ENCODE results near the gene DAGLA. TPM values are rescaled to one million over a fixed set of nuclear protein-coding genes. Genes with fewer than 3 reads are reported as not detected.

DAGLA gene
- total RNA-seq, 1 donor from 2014 or later: 5.1 TPM

- Mint-ChIP-seq H3K4me1 (ENCODE audit: unreplicated experiment) (peaks cover 8% of the 10 kb centered on the region), H3K27me3 (ENCODE audit: unreplicated experiment) (peaks cover 20% of the 10 kb centered on the region), H3K27ac (ENCODE audit: unreplicated experiment) (no peak overlapping the region), H3K9me3 (ENCODE audit: unreplicated experiment) (no peaks in the 10 kb centered on the region), H3K36me3 (ENCODE audit: unreplicated experiment) (no peaks in the 10 kb centered on the region), H3K4me3 (ENCODE audit: unreplicated experiment) (no peak overlapping the region)
- no peak for TF ChIP-seq CTCF (IDR thresholded peaks at IDR 0.05)
- DNase-seq (ENCODE audit: extremely low spot score, unreplicated experiment): no peak
These were observed 531 bp downstream of the DAGLA start for GRCh38 chr11:61680622-61681221.

DNA sequence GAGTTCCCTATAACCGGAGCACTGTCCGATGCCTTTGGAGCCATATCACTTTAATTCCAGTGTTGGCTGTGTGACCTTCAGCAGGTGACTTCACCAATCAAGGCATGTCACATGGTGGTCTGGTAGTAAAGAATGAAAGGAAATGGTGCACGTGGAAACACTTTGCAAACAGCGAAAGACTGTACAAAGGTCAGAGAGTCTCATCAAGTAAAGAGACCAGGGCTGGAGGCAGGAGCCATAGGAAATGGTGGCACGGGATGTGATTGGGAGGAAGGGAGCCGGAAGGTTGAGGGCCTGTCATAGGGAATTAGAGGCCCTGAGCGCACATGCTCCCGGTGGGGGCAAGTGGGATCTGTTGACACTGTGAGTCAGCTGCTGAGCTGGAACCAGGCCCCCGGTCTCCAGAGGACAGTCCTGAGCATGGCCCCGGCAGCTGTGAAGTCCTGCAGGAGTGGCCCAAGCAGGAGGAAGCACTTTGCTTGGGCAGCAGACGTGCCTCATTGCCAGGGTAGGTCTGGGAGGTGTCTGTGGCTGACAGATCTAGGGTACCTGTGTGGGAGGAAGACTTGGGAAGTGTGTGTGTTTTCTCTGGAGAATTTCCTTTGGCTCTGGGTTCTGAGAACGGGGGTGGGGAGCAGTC, 2.0 kb downstream of the DAGLA start:
- Mint-ChIP-seq H3K9me3 (ENCODE audit: unreplicated experiment) (no peaks in the 10 kb centered on the region), H3K4me1 (ENCODE audit: unreplicated experiment) (peaks cover 10% of the 10 kb centered on the region), H3K27ac (ENCODE audit: unreplicated experiment) (no peak overlapping the region), H3K4me3 (ENCODE audit: unreplicated experiment) (no peak overlapping the region), H3K36me3 (ENCODE audit: unreplicated experiment) (no peaks in the 10 kb centered on the region), H3K27me3 (ENCODE audit: unreplicated experiment) (peaks cover 5% of the 10 kb centered on the region)
- no peak for DNase-seq (ENCODE audit: extremely low spot score, unreplicated experiment)
- no peak for TF ChIP-seq CTCF (IDR thresholded peaks at IDR 0.05)

DNA sequence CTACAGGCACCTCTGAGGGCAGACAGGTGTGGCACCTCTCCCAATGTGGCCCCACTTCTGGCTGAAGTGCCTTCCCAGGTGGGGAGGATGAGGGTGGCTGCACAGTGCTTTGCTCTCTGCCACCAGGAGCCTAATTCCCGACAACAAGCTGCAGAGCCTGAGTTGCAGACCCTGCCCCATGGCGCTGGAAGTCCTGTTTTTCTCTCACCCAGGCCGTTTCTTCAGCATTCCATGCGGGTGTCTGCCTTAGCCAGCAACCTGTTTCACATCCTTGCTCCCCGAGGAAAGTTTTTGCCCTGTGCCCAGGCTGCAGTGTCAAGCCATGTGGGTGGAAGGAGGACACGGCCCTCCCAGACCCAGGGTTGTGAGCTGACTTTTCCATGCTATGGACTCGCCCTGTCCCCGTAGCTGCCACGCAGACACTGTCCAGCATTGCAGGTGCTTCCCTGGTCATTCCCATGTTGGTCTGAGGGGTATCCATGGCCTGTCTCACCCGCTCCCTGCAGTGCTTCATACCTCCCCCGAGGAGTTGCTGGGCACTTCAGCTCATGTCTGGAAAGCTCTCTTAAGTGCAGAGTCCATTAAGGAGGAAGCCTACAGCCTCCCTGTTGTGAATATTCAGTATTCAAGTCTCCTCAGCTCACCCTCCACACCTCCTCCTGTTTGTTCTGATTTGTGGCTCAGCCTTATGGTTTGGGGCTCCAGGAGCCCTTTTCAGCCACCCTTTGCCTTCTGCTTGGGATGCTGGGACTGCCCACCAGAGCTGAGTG, 2.9 kb downstream of the DAGLA start:
- Mint-ChIP-seq H3K36me3 (ENCODE audit: unreplicated experiment) (no peaks in the 10 kb centered on the region), H3K4me3 (ENCODE audit: unreplicated experiment) (no peak overlapping the region), H3K27me3 (ENCODE audit: unreplicated experiment) (peaks cover 2% of the 10 kb centered on the region), H3K9me3 (ENCODE audit: unreplicated experiment) (no peaks in the 10 kb centered on the region), H3K27ac (ENCODE audit: unreplicated experiment) (no peak overlapping the region), H3K4me1 (ENCODE audit: unreplicated experiment) (peaks cover 10% of the 10 kb centered on the region)
- no peak for TF ChIP-seq CTCF (IDR thresholded peaks at IDR 0.05)
- DNase-seq (ENCODE audit: extremely low spot score, unreplicated experiment): no peak

DNA sequence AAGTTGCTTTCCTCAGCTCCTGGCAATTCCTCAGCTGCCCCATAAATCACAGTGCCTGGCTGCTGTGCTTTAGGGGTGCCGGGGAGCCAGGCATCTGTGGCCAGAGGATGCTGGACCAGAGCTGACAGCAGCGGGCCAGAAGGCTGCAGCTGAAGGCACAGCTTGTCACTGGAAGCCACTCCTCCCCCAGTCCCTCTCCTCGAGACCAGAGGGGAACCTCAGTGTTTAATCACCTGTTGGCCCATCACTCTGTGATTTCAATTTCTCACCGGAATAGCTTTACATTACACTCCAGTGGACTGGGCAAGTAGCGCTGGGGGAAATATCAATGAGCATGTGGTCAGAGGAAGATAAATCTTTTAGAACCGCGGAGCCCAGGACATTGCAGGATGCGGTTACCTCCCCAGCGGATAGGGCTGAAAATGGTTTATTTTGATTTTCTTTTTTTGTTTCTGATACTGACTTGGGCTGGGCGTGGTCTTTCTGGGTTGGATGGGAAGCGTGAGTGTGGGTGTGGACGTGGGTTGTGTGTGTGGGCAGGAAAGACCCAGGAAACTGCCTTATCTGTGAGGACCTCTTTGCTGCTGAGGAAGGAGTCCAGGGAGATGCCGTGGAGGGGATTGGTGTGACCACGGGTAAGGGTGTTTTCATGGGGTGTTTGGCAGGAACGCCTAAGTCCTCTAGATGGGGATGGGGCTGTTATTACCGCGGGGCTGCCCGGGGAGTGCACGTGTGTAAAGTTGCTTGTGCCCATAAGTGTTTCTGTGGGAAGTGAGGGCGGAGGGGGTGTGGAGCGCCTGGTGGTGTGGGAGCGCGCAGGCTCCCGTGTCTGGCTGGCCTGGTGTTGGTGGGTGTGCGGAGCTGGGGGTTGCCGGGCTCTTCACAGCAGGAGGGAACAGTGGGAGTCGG, 4.0 kb downstream of the DAGLA start:
- no peak for DNase-seq (ENCODE audit: extremely low spot score, unreplicated experiment)
- no peaks in the 10 kb centered on the region for H3K27me3 Mint-ChIP-seq (ENCODE audit: unreplicated experiment)
- H3K4me3 Mint-ChIP-seq (ENCODE audit: unreplicated experiment): no peak overlapping the region
- no peaks in the 10 kb centered on the region for H3K9me3 Mint-ChIP-seq (ENCODE audit: unreplicated experiment)
- TF ChIP-seq CTCF (IDR thresholded peaks at IDR 0.05): no peak
- H3K4me1 Mint-ChIP-seq (ENCODE audit: unreplicated experiment): peaks cover 17% of the 10 kb centered on the region
- H3K36me3 Mint-ChIP-seq (ENCODE audit: unreplicated experiment): no peaks in the 10 kb centered on the region
- H3K27ac Mint-ChIP-seq (ENCODE audit: unreplicated experiment): no peak overlapping the region
